ENCODE data around the gene CAMLG. TPM values are rescaled to one million over a fixed set of nuclear protein-coding genes. Genes with fewer than 3 reads are reported as not detected.

Gene CAMLG
- total RNA-seq, 1 experiment from 2014 or later: 29.3 TPM

- no peaks in the 10 kb centered on the region for H3K9me3 ChIP-seq (ENCODE audit: control insufficient read depth in 1 of 2, insufficient read depth in 1 of 2, low read depth in 1 of 2, low read length in 2 of 2)
- intact Hi-C loops (cut with micrococcal nuclease): no loop called here
- no peaks in the 10 kb centered on the region for H3K27me3 ChIP-seq (ENCODE audit: insufficient read depth, low read length)
- ATAC-seq: no peak
- RAD21 ChIA-PET (ENCODE audit: low non-redundant PET in 1 of 2, low total read pairs in 2 of 2, uncharacterized antibody in 2 of 2, unreplicated experiment in 2 of 2): no interaction called here
- H3K27ac ChIP-seq (ENCODE audit: low read depth, low read length): no peak overlapping the region
- CTCF ChIA-PET: no interaction called here
- no peak overlapping the region for H2AFZ ChIP-seq (ENCODE audit: low read depth, low read length, poor library complexity, severe bottlenecking)
- peaks cover 9% of the 10 kb centered on the region; the same call in 1 of the 2 replicates for H3K79me2 ChIP-seq (ENCODE audit: insufficient read depth, low read length)
- BruUV-seq (replicated peaks): no TSS peak
- H3K9ac ChIP-seq (ENCODE audit: low read length): no peak overlapping the region
- POLR2A ChIA-PET: no interaction called here
- peaks cover 39 to 71% of the 10 kb centered on the region in 2 experiments for H3K36me3 ChIP-seq (ENCODE audit: control insufficient read depth in 1 of 2, insufficient read depth in 2 of 2, low read length in 2 of 2)
- H3K4me1 ChIP-seq (ENCODE audit: control insufficient read depth in 1 of 2, insufficient read depth in 2 of 2, low read length in 2 of 2): no peaks in the 10 kb centered on the region
- no peaks in the 10 kb centered on the region for H3K9me2 ChIP-seq (ENCODE audit: insufficient read depth)
- DNase-seq (ENCODE audit: low read depth, low spot score): no peak
- TF ChIP-seq ELF1 (IDR thresholded peaks at IDR 0.05; ENCODE audit: borderline replicate concordance, low read depth): no peak
- no peak for TF ChIP-seq CEBPB (IDR thresholded peaks at IDR 0.05; ENCODE audit: low read depth)
- TF ChIP-seq POLR2AphosphoS5 (IDR thresholded peaks at IDR 0.05; ENCODE audit: low read depth, low read length): no peak
- no peak for TF ChIP-seq YY1 (IDR thresholded peaks at IDR 0.05; ENCODE audit: extremely low read depth, insufficient replicate concordance, low read depth, low read length)
- TF ChIP-seq ZBTB33 (IDR thresholded peaks at IDR 0.05; ENCODE audit: extremely low read depth, insufficient replicate concordance, low read length): no peak
- TF ChIP-seq ATF3 (IDR thresholded peaks at IDR 0.05): no peak
- no peak for TF ChIP-seq FOSL1 (IDR thresholded peaks at IDR 0.05; ENCODE audit: low read depth)
- TF ChIP-seq ZFX (IDR thresholded peaks at IDR 0.05): no peak
- no peak for TF ChIP-seq TCF7L2 (IDR thresholded peaks at IDR 0.05; ENCODE audit: borderline replicate concordance, extremely low read depth, insufficient read depth, insufficient read length)
- no peak for TF ChIP-seq RAD21 (IDR thresholded peaks at IDR 0.05; ENCODE audit: low read depth)
- TF ChIP-seq REST (IDR thresholded peaks at IDR 0.05; ENCODE audit: low read depth): no peak
- no peak for TF ChIP-seq SP1 (IDR thresholded peaks at IDR 0.05; ENCODE audit: low read depth)
- TF ChIP-seq ZNF274 (IDR thresholded peaks at IDR 0.05; ENCODE audit: low read depth, low read length): no peak
- H4K20me1 ChIP-seq (ENCODE audit: insufficient read depth): no peaks in the 10 kb centered on the region
- no peak overlapping the region for H3K4me2 ChIP-seq (ENCODE audit: low read length)
- H3K4me3 ChIP-seq (replicated peaks in 1 of 2; ENCODE audit: low read depth in 1 of 2, low read length in 2 of 2): no peak overlapping the region
Measured at GRCh38 chr5:134793111-134793510, 54.8 kb downstream of the CAMLG start.

Data from HCT116 (cell line).